Eye (tissue), 1 donor: Measurements from ENCODE around the gene RANBP1.

ENCODE experiments used
- DNase-seq: peaks from one replicate; pipeline ENCODE4 v3.0.0-alpha.2; 2015

RANBP1 gene

GRCh38 chr22:20109411-20110358 lies 6.2 kb upstream of the RANBP1 start:
- no peak for DNase-seq

DNA sequence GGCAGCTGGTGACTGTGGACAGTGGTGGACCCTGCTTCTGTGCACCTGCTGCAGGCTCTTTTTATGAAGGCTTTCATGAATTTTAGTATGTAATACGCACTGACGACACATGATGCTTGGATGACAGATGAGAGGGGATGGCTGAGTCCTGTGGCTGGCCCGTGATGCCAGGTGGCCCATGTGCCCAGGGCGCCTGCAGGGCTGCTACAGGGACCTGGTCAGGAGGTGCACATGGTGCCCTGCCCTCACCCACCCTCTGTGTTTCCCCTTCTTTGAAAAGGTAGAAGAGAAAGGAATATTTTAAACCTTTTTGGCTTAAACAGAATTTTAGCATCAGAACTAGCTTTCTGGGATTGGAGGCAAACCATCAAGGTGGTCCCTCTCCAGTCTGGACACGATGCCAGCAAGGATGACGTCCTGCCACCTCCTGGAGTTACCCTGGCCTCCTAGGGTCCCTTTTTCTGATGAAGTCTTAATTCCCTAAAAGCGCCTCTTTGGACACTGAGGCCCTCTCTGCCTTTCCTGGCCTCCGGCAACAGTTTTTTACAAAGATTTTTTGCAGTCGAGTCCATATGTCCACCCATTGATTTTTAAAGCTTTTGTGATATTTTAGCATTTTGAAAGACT lies 5.4 kb upstream of the RANBP1 start:
- no peak for DNase-seq

DNA sequence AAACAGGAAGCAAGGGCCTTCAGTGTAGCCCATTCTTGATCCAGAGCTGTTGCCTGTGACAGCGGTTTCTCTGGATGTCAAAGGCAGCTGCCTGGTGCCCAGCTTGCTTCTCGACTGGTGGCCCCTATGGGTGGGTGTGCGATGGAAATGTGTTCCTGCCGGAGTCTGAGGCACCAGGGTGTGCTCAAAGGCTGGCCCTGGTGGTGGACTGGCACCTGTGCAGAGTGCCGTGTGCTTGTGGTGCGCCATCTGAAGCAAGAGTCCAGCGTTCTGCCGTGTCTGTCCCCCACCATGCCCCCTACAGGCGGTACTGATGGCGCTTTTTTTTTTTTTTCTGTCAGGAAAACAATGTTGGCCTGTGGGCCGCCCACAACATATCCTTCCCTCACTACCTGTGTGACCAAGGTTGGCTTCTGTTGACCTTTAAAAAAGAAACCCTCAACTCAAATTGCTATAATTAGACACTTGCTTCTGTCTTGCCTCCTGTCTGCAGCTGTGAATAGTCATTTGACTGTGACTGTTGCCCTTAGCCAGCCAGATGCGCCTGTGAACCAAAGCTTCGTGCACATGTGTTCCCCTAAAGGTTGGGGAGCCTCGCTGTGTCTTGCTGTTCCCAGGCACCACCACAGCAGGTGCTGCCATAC lies 4.7 kb upstream of the RANBP1 start:
- DNase-seq, result peak; percentile 30

DNA sequence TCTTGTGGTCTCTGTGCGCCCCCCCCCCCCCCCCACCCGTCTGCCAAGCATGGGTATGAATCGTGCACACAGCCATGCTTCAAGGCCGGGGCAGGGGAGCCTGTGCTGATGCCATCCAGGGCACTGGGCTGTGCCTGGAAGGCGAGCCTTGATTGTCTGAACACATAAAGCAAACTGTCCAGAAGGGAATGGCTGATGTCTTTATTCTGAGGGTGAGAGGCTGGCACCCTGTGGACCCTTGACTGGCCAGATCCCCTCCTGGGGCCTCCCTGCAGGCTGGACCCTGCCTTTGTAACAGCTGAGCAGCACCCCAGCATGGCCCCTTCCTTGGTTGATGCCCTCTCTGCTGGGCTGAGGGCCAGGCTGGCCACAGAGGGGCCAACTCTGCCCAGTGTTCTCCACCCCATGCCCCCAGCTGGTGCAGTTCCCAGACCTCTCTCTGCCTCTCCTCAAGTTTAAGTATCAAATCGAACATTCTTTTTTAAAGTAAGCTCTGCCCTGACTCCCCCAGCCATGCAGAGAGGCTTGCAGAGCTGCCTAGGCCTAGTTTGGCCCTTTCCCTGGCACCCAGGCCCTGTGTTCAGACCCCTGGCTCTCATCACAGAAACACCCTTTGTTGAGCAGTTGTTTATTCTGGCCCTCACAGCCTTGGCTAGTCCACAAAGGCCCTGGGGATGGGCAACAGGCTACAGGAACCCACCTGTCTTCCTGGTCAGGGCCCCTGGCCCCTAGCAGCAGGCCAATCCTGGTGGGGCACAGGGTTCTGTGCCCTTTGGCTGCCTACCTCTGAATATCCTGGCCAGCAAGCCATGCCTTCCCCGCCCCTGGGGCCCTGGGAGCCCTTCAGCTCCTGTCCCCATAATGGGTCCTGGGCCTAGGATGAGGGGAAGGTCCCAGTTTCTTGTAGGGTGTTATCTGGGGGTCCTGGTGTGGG lies 3.9 kb upstream of the RANBP1 start:
- DNase-seq, result no peak

- no peak for DNase-seq
These were observed 3.0 kb upstream of the RANBP1 start for GRCh38 chr22:20112623-20113511.

- DNase-seq, result no peak
These were observed 2.2 kb upstream of the RANBP1 start for GRCh38 chr22:20113551-20114310.

- no peak for DNase-seq
These were observed 1.1 kb upstream of the RANBP1 start for GRCh38 chr22:20114506-20115475.

GRCh38 chr22:20116376-20116950 lies 559 bp downstream of the RANBP1 start:
- DNase-seq, result no peak

DNA sequence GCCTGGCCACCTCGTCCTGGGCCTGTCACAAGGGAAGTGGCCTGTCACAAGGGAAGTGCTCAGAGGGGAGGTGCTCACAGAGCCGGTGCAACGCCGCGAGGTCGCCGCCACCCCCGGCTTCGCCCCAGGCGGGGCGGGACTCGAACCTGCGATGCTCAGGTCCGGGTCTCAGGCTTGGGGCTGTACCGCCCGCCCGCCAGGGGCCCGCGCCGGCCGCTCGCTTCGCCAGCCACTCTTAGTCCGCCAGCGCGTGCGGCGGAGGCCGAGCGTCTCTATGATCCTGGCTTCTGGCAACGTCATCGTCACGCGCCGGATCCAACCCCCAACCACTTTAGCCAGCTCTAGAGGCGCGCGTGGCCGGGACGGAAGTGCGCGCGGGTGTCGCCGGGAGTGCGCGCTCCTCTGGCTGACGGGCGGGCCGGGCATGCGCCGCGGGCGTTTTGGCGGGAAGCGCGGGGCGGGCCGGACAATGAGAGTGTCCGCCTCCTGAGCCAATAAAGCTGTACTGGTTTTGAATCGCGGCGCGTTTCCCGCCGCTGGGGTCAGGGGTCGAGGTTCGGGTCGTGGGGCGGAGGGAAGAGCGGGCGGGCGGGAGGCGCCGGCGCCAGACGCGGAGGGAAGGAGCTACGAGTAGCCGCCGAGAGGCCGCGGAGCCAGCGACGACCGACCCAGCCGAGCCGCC lies 1.2 kb downstream of the RANBP1 start, which contains the start of gene TRMT2A:
TRMT2A (minus strand) TSS at position 276 of the 682 bp plus-strand sequence. CDS start 320 bp downstream, outside the sequence.
- peak; percentile 99 for DNase-seq

- DNase-seq, result peak; percentile 46
These were observed 1.9 kb downstream of the RANBP1 start for GRCh38 chr22:20117633-20118299.

DNA sequence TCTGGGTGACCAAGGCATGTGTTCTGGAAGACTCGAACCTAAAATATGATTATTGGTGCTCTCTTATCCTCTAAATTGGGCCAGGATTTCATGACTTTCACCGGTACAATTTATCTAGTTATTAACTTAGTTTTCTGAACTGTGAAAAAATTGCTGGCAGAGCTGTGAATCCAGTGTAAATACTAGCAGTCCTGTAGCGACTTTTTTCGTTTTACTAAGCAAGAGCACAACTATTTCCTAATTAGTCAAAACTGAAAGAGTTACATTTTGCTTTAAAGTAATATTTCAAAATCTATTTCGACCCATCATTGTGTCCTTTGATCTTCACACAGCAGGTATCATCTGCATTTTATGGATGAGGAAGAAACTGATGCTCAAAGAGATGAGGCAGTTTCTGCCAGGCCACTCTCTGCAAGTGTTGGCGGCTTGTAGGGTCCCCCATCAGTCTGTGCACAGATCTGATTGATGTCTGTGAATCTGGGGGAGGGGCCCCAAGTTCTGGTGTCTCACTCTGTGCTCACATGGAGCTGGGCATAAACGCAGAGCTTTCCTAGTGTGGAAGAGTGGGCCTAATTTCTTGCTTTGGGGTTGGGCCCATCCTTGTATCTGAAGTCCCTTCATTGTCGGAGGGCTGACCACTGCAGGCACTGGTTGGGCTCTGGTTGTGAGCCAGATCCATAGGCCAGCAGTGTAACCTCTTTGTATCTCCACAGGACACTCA lies 2.6 kb downstream of the RANBP1 start:
- DNase-seq, result no peak

GRCh38 chr22:20121856-20122415 lies 6.0 kb downstream of the RANBP1 start:
- no peak for DNase-seq

DNA sequence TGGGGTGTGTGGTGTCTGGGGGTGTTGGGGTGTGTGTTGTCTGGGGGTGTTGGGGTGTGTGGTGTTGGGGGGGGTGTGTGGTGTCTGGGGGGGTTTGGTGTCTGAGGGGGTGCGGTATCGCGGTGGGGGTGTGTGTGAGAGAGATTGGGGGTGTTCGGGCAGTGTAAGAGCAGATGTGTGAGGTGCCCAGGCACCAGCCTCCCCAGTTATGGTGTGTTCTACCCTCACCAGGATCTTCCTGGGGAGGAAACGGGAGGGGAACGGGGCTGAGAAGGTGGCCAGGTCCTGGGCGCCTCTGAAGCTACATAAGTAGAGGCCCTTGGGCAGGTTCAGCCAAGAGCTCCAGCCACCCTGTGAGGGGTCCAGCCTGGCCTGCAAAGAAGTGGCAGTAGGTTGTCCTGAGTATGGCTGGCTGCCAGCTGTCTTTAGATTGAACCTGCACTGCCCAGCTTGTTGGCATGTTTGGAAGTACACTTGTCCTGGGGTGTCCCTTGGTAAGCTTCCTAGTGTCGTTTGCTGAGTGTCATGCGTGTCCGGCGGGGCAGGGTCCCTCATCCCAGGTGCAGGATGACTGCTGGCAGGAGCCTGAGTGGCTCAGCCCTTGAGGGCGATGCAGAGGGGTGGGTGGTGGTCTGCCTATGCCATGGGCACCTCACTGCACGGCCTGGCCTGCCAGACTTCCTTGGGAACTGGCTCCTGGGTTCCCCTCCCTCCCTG lies 7.6 kb downstream of the RANBP1 start:
- no peak for DNase-seq

DNA sequence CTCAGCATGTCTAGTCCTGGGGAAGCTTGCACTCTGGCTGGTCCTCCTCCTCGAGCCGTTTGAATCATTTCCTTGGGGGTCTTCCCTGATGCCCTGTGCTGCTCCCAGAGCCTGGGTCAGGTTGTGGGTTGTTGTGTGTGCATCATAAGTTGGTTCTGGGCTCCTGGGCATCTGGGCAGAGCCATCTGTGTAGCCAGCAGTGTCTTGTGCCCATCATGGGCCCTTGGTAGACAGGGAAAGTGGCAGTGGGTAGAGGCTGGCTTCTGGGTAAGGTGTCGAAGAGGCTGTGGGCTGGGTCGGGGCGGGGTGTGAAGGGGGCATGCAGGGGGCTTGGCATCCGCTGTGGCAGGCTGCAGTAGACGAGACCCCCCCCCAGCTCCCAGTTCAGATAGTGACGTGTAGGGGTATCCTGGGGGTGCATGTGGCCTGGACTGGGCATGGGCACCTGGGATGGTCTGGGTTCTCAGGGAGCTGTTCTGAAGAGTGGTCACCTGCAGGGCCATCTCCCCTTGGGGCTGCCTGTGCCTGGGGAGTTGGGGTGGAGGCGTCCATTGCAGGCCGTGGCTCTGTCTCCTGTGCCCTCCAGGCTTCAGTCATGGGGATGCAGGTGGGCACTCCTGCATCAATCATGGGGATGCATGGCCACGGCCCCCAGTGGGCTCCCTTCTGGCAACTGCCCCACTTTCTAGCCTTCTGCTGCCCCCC lies 8.3 kb downstream of the RANBP1 start:
- no peak for DNase-seq
